ENCODE data around the gene SELENOI. TPM values are rescaled to one million over a fixed set of nuclear protein-coding genes. Genes with fewer than 3 reads are reported as not detected.

The SELENOI gene
- total RNA-seq, 3 donors from 2014 or later: 6.6 to 26.3 (median 17.4) TPM

DNA sequence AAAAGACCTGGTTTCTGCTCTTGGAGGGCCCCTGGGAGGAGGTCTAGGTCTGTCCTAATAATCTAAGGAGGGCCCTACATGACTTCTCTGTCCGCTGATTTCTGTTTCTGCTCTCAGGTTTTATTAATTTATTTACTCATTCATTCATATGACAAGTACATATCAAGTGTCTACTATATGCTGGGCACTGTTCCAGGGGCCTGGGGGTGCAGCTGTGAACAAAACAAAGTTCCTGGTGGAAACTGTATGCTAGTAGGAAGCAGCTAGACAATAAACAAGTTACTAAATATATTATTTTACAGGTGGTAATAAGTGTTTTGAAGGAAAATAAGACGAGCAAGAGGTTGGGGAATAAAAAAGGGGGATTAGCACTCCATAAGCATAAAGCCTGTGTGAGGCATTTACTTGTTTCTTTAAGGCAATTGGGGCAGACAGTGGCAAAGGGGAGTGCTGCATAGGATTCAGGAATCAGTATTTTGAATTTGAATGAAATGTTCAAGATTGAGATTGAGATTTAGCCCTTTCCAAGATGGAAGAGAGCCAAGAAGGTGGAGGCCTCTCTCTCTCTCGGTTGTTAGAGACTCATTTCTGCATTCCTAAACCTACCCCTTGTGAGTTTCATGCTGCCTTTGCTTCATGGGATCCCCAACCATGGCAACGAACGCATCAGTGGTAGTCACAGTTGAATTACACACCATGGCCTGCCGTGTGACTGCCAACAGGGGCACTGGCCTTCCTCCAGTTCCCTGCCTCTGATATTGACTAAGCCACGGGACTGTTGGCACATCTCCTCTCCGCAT lies 84.0 kb downstream of the SELENOI start:
- intact Hi-C loops (cut with DNase I; ENCODE audit: low total_unique reads): no loop called here
- no peak for DNase-seq (ENCODE audit: low spot score in 2 of 2)
- no peaks in the 10 kb centered on the region for H3K4me1 ChIP-seq
- no peaks in the 10 kb centered on the region for H3K27me3 ChIP-seq
- no peak overlapping the region for H3K27ac ChIP-seq
- no peaks in the 10 kb centered on the region for H3K9me3 ChIP-seq
- no peak overlapping the region for H3K4me3 ChIP-seq
- no peaks in the 10 kb centered on the region for H3K36me3 ChIP-seq
- no peak for TF ChIP-seq POLR2AphosphoS5 (IDR thresholded peaks at IDR 0.05)
- no peak for TF ChIP-seq CTCF (IDR thresholded peaks at IDR 0.05)
- TF ChIP-seq POLR2A (IDR thresholded peaks at IDR 0.05): no peak

- no peaks in the 10 kb centered on the region for H3K4me1 ChIP-seq
- TF ChIP-seq POLR2A (IDR thresholded peaks at IDR 0.05): no peak
- TF ChIP-seq CTCF (IDR thresholded peaks at IDR 0.05): no peak
- TF ChIP-seq POLR2AphosphoS5 (IDR thresholded peaks at IDR 0.05): no peak
- no peaks in the 10 kb centered on the region for H3K9me3 ChIP-seq
- no peaks in the 10 kb centered on the region for H3K27me3 ChIP-seq
- H3K4me3 ChIP-seq: no peak overlapping the region
- no peak overlapping the region for H3K27ac ChIP-seq
- intact Hi-C loops (cut with DNase I; ENCODE audit: low total_unique reads): no loop called here
- no peaks in the 10 kb centered on the region for H3K36me3 ChIP-seq
- no peak for DNase-seq (ENCODE audit: low spot score in 2 of 2)
These were observed 84.9 kb downstream of the SELENOI start for GRCh38 chr2:26430826-26431225.

- H3K27me3 ChIP-seq: no peaks in the 10 kb centered on the region
- TF ChIP-seq POLR2A (IDR thresholded peaks at IDR 0.05) (no peak), POLR2AphosphoS5 (IDR thresholded peaks at IDR 0.05) (no peak), CTCF (IDR thresholded peaks at IDR 0.05) (no peak)
- no peak overlapping the region for H3K27ac ChIP-seq
- H3K4me1 ChIP-seq: no peaks in the 10 kb centered on the region
- H3K36me3 ChIP-seq: no peaks in the 10 kb centered on the region
- intact Hi-C loops (cut with DNase I; ENCODE audit: low total_unique reads): no loop called here
- no peak for DNase-seq (ENCODE audit: low spot score in 2 of 2)
- H3K4me3 ChIP-seq: no peak overlapping the region
- no peaks in the 10 kb centered on the region for H3K9me3 ChIP-seq
These were observed 86.4 kb downstream of the SELENOI start for GRCh38 chr2:26432363-26432762.

DNA sequence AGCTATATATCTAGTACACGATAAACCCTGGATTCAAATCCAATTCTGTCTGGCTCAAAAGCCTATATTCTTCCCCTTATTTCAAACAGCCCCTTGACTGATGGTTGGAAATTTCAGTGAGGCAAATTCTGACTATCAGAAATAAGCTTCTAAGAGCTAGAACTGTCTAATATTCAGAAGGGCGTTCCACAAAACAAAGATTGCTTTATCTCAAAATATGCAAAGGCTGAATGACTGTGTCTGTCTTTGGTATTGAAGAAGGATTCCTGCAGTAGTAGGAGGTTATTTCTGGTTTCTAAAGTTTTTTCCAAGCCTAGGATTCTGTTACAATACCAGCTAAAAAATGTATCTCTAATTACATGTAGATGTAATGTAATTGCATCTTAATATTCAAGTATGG lies 86.9 kb downstream of the SELENOI start:
- H3K36me3 ChIP-seq: no peaks in the 10 kb centered on the region
- intact Hi-C loops (cut with DNase I; ENCODE audit: low total_unique reads): no loop called here
- no peaks in the 10 kb centered on the region for H3K4me1 ChIP-seq
- TF ChIP-seq CTCF (IDR thresholded peaks at IDR 0.05) (no peak), POLR2AphosphoS5 (IDR thresholded peaks at IDR 0.05) (no peak), POLR2A (IDR thresholded peaks at IDR 0.05) (no peak)
- no peaks in the 10 kb centered on the region for H3K27me3 ChIP-seq
- no peak overlapping the region for H3K4me3 ChIP-seq
- no peaks in the 10 kb centered on the region for H3K9me3 ChIP-seq
- H3K27ac ChIP-seq: no peak overlapping the region
- no peak for DNase-seq (ENCODE audit: low spot score in 2 of 2)

GRCh38 chr2:26435106-26435505 lies 89.2 kb downstream of the SELENOI start:
- Histone ChIP-seq H3K9me3 (no peaks in the 10 kb centered on the region), H3K27ac (no peak overlapping the region), H3K4me3 (no peak overlapping the region), H3K36me3 (no peaks in the 10 kb centered on the region), H3K27me3 (no peaks in the 10 kb centered on the region), H3K4me1 (no peaks in the 10 kb centered on the region)
- no peak for TF ChIP-seq POLR2A (IDR thresholded peaks at IDR 0.05)
- TF ChIP-seq CTCF (IDR thresholded peaks at IDR 0.05): no peak
- TF ChIP-seq POLR2AphosphoS5 (IDR thresholded peaks at IDR 0.05): no peak
- intact Hi-C loops (cut with DNase I; ENCODE audit: low total_unique reads): no loop called here
- no peak for DNase-seq (ENCODE audit: low spot score in 2 of 2)
